ENCODE measurements around the gene C19orf44. TPM values are rescaled to one million over a fixed set of nuclear protein-coding genes. Genes with fewer than 3 reads are reported as not detected.
A peak's percentile ranks its signal among the peaks of the same experiment; 100 is the strongest.

Gene C19orf44
- polyA plus RNA-seq, 1 experiment, result 2.3 TPM

- no peak for TF ChIP-seq CTCF (IDR thresholded peaks at IDR 0.05; ENCODE audit: low read depth, low read length)
- no peaks in the 10 kb centered on the region for H3K27me3 ChIP-seq (ENCODE audit: control insufficient read depth, insufficient read depth, low read length)
- no peaks in the 10 kb centered on the region; the same call in 1 of the 2 replicates for H3K9me3 ChIP-seq (ENCODE audit: control insufficient read depth, insufficient read depth, low read length)
- H3K27ac ChIP-seq (ENCODE audit: low read depth, low read length), result no peak overlapping the region
- ChIA-PET CTCF (no interaction called here), POLR2A (no interaction called here)
- no peak for DNase-seq (ENCODE audit: low read depth, low spot score)
- no peak overlapping the region for H3K4me3 ChIP-seq (ENCODE audit: low read depth, low read length)
These were observed 21.9 kb downstream of the C19orf44 start for GRCh38 chr19:16518061-16518460.

GRCh38 chr19:16518483-16519229 lies 22.5 kb downstream of the C19orf44 start:
- no peaks in the 10 kb centered on the region; the same call in 1 of the 2 replicates for H3K9me3 ChIP-seq (ENCODE audit: control insufficient read depth, insufficient read depth, low read length)
- no peaks in the 10 kb centered on the region for H3K27me3 ChIP-seq (ENCODE audit: control insufficient read depth, insufficient read depth, low read length)
- POLR2A ChIA-PET, result no interaction called here
- H3K27ac ChIP-seq (ENCODE audit: low read depth, low read length), result no peak overlapping the region
- no peak for TF ChIP-seq CTCF (IDR thresholded peaks at IDR 0.05; ENCODE audit: low read depth, low read length)
- no peak for DNase-seq (ENCODE audit: low read depth, low spot score)
- CTCF ChIA-PET, result no interaction called here
- no peak overlapping the region for H3K4me3 ChIP-seq (ENCODE audit: low read depth, low read length)

- TF ChIP-seq CTCF (IDR thresholded peaks at IDR 0.05; ENCODE audit: low read depth, low read length), result no peak
- H3K27me3 ChIP-seq (ENCODE audit: control insufficient read depth, insufficient read depth, low read length), result no peaks in the 10 kb centered on the region
- no peak overlapping the region for H3K4me3 ChIP-seq (ENCODE audit: low read depth, low read length)
- ChIA-PET POLR2A (no interaction called here), CTCF (no interaction called here)
- H3K9me3 ChIP-seq (ENCODE audit: control insufficient read depth, insufficient read depth, low read length), result no peaks in the 10 kb centered on the region; the same call in 1 of the 2 replicates
- H3K27ac ChIP-seq (ENCODE audit: low read depth, low read length), result peak overlapping the region; percentile 11
- DNase-seq (ENCODE audit: low read depth, low spot score), result no peak
These were observed 23.1 kb downstream of the C19orf44 start for GRCh38 chr19:16519230-16519687.

- no peak overlapping the region for H3K4me3 ChIP-seq (ENCODE audit: low read depth, low read length)
- no peaks in the 10 kb centered on the region; the same call in 1 of the 2 replicates for H3K9me3 ChIP-seq (ENCODE audit: control insufficient read depth, insufficient read depth, low read length)
- CTCF ChIA-PET, result no interaction called here
- TF ChIP-seq CTCF (IDR thresholded peaks at IDR 0.05; ENCODE audit: low read depth, low read length), result no peak
- H3K27ac ChIP-seq (ENCODE audit: low read depth, low read length), result no peak overlapping the region
- no peaks in the 10 kb centered on the region for H3K27me3 ChIP-seq (ENCODE audit: control insufficient read depth, insufficient read depth, low read length)
- POLR2A ChIA-PET, result no interaction called here
- DNase-seq (ENCODE audit: low read depth, low spot score), result no peak
These were observed 24.1 kb downstream of the C19orf44 start for GRCh38 chr19:16520074-16520973.
